GM21717 (cell line): ENCODE data around the gene NRP1.
"Not testable (repeated sequence)": the region's sequence is repeated elsewhere in the genome, so short reads cannot be mapped to it uniquely, and the experiment has no call there.

ENCODE experiments used
- ATAC-seq: cut with Tn5 transposase; IDR thresholded peaks from one replicate; pipeline ENCODE4 v1.9.1; 2021; ENCODE audit warnings: mild to moderate bottlenecking, moderate library complexity; ENCODE audit not compliant: unreplicated experiment

The NRP1 gene

DNA sequence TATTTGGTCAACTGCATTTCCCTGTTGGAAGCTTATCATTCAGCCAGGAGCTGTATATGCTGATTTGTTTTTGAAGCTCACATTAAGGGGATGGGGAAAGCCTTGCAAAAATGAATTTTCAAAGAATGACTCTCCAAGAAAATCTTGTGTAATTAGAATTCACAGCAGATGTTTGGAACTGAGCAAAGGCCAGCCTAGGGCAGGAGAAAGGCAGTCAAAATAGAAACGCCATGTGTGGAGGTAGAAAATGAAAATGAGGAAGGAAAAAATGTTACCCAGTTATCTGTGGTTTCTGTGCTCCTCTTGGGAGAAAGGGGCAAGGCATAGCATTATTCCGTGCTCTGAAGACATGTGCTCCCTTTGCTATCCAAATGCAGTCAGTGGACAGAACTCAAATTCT, 93.5 kb downstream of the NRP1 start:
- no peak for ATAC-seq

DNA sequence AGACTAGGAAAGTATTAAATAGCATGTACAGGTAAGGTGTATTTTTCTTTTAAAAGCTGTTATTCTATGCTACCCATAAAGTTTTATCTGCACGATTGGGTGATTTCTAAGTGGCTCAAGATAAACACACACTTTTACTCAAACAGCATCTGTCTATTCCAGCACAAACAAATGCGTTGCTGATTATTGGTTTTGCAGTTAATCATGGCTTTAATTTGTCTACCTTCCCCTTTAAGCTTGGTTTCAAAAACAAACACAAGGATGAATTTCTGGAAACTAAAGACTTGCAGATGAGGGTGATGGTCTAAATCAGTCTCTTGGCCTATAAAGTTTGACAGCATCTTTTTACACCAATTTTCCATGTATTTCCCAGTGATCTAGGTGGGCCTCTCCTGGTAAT, 94.2 kb downstream of the NRP1 start:
- ATAC-seq, result no peak

DNA sequence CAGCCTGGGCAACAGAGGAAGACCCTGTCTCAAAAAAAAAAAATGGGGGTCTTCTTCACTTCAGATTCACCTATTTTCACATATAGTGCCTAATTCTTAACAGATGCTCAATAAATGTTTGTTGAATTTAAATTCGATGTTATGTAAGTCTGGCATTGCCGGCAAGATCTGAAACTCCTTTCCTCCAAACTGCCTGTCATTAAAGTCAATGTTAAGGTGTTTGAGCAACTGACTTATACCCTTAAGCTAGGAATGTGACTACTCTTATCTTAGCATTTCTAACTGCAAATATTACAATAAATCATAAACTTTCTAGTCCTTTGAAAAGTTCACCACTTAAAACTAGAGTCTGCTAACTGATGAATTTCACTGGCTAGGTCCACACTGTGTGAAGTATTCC, 95.2 kb downstream of the NRP1 start:
- no peak for ATAC-seq

DNA sequence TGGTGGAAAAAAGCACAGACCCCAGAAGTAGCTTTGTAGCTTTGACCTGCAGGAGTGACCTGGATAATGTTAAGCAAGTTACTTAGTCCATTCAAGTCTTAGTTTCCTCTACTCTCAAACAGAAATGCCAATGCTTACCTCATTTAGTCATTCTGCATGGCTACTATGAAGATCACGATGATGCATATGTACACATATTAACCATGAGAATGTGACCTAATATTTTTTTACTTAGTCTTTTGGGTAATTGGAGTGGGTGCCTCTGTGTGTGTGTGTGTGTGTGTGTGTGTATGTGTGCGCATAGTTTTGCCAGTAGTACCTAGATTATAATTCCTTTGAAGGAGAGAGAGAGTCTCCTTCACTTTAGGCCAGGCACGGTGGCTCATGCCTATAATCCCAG, 95.8 kb downstream of the NRP1 start:
- no peak for ATAC-seq

DNA sequence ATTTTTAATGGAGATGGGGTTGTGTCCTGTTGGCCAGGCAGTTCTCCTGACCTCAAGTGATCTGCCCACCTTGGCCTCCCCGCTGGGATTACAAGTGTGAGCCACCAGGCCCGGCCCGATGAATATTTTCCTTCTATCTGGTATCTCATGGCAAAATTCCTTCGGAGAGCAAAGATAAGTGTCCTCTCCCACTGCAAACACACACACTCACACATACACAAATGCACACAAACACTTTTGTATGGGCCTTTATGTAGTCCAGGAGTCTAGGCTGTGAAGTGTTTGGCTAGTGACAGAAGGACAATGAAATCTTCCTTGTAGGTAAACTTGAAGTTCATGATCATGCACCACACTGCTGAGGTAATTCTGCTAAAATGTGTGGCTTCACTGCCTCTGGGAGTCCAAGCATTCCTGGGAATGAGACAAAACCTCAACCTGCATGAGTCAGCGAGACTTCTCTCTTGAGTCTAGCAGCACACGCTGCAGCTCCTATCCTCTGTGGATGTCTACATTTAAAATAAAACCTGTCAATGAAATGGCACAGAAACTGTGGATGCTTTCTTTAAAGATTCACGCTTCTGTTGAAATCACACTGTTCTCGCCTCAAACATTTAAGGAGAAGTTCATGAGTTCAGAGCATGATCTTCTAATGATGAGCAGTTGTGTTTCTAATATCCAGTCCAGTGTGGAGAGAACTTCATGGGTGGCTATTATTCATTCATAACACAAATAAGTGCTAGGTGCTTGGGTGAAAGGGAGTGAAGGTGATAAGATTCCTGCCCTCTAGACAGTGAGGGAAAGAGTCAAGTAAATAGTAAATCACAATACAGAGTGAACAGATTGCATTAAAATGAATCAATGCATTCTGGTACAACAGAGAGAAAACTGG, 96.5 kb downstream of the NRP1 start:
- no peak for ATAC-seq

DNA sequence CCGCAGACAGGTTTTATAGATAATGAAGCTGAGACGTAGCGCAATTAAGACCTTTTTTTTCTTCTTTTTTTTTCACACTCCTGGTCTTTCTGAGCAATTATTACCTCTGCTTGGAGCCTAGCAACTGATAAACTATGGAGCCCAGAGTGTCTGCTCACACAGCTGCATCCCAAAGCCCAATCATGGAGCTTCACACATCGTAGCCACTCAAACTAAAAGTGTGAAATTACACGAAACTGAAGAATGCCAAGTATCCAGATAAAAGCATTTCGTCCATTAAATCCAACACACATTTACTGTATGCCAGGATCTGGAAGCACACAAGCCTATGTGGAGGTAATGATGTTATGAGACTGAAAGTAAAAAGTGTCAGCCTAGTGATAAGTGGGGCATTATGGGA, 97.6 kb downstream of the NRP1 start:
- no peak for ATAC-seq

DNA sequence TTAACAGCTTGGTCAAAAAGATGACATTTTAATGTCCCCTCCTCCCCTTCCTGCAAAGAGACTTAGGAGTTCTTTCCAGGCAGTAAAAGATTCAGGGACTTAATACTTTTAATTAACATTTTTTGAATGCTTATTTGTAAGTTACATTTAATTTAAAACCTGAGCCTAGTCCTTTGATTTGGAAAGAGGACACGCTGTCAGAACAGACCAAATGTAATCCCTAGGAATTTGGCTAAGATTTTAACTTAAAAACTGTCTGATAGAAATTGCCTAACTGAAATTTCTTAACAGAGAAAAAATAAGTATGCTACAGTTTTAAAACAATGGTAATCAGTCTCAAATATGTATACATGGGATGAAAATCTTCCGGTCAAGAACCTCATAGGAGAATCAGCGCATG, 98.5 kb downstream of the NRP1 start:
- ATAC-seq, result no peak

DNA sequence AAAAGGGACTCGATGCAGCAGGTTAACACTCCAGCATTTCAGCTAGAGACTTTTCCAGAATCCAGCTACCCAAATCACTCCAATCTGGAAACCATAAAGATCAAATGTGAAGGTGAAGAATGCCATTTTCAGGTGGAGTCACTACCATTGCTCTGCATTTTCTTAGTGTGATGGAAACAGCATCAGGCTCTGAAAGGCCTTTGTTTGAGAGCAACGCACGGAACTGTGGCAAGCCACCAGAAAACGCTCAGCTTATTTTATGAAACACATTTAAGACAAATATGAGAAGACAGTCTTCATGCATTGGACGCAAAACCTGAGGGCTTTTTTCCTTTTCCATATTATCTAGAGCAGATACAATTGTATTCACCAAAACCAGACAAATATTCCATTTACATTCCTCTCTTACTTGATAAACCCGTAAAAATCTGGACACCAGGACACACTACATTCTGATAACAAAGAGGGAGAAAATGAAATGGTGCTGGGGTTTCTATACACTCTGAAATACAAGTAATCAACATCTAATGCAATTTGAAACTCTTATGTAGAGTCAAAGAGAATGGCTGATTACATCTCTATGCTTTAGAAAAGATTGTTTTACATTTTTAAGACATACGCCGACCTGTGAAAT, 99.1 kb downstream of the NRP1 start:
- ATAC-seq, result no peak

DNA sequence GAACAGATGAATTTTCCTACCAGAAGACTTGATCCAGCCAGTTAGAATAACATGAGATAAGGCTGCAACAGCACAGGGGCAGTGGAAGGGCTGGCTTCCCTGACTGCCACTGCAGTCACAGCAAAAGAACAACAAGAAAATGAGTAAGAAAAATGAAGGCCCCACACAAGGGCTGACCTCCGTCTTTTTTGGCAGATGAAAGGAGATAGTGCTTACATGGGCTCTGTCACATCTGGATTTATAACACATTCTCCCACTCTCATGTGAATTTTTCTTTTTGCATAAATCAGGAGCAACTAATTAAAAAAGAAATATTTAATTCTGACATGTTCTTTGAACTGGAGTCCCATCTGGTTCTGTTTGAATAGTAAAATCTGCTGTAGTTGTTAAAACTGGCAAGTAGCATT, 99.6 kb downstream of the NRP1 start:
- ATAC-seq, result no peak

DNA sequence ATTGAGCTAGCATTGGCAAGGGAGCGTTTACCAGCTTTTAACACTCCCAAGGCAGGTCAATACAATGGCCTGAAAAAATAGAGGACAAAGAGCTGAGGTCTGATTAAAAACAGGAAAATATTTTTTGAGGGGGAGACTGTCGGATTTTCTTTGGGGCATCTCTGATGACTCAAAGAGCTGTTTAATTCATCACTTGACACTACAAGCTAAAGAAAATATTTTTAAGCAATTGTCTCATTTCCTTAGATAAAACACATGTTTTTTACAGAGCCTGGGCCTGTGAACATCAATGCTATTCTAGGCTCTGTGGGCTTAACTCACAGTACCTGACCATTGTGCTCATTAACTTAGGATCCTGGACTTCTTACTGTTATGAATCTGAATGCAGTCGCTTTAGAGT, 100.8 kb downstream of the NRP1 start:
- no peak for ATAC-seq

DNA sequence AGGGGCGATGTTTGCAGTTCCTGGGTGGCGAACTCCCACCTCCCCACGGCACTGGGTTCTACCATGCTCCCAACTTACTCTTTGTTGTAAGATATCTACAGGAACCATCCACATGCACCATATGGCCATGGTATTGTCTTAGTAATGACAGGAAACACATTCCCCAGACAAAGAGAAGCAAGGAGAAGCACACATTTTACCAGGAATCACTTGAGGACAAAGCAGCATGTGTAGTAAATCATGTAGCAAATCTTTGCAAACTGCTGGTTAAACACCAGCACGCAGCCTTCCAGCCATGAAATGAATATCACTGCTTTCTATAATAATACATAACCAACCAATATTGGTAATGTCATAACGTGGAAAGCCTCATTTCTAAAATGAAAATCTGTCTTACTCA, 101.2 kb downstream of the NRP1 start:
- no peak for ATAC-seq

DNA sequence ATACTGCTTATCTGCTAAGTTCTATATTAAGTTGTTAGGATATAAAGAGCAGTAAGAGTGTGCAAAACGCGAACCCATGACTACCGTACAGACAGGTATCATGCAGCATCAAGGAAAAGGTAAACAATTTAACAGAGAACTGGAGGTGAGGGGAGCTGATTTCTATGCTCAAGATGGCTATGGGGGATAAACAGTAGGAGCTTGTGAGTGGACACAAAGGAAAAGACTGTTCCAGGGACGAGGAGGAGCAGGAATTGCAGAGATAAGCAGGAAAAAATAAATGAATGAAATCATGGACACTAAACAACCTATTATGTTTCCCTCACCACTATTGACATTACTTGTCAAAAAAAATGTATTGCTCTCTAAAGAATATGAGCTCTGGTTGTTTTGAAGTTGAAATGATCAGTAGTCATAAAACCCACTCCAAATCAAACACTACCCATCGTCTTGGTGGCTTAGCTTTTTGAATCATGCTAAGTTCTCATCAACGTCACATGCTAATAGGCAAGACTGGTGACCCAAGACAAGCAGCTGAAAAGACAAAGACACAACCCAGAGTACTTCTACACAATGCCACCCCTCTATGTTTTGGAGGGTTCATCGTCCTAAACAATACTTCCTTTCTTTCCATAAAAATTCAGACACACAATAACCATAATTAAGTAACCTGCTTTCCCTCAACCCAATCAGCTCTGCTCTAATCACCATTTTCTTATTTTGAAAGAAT, 102.7 kb downstream of the NRP1 start:
- ATAC-seq, result no peak

DNA sequence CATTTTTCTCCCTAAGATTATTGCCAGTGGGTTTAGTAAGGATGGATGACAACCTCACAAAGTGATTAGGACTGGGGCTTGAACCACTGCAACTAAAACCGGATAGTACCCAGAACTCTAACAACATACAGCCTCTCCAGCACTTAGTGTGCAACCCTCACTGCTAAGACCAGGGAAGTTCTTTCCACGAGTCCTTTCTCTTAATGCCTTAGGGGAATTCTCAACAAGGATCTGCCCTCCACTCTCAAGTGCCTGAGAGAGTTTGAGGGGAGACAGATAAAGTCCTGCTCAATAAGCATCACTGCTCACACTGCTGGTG, 104.6 kb downstream of the NRP1 start:
- no peak for ATAC-seq

DNA sequence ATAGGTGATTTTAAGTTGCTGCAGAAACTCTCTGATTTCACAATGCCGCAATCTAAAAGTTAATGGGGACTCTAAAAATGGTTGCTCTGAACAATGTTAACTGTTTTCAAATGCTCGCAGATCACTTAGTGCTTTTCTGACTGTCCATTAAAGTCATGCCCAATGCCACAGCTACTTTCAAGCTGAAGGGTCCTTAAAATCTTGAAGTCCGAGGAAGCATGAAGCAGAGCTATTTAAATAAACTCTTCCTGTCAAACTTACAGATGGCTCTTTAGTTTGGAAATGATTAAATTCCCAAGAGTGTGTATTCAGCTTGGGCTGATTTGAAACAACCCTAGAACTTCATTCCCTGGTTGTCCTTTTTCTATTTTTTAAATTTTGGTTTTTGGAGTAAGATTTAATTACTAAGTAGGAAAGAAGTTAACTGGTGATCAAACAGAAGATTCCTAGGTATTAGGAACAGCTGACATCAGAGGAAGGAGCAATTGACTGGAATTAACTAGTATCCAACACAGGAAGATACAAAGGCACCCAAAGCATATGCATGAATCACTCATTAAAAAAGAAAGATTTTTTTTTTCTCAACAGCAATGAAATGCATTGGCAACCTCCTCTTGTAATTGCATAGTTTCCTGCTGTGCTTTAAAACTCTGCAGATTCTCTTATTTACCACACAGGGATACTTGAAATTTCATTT, 105.1 kb downstream of the NRP1 start:
- ATAC-seq, result no peak

DNA sequence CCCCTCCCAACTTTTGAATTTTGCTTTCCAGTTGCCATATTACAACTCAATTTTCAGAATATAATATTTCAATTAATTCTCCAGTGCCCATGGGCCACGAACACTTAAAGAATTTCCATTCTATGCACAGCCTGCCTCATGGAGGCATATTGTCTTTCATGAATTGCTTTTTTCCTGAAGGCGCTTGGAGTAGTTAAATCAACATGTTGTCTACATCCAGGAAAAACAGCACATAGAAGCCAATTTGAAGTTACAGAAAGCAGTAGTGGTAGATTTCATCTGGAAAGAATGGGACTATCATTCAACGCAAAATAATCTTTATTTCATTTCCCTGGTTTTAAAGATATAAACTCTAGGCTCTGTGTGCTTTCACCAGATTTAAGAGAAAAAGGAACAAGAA, 106.0 kb downstream of the NRP1 start:
- ATAC-seq, result no peak

DNA sequence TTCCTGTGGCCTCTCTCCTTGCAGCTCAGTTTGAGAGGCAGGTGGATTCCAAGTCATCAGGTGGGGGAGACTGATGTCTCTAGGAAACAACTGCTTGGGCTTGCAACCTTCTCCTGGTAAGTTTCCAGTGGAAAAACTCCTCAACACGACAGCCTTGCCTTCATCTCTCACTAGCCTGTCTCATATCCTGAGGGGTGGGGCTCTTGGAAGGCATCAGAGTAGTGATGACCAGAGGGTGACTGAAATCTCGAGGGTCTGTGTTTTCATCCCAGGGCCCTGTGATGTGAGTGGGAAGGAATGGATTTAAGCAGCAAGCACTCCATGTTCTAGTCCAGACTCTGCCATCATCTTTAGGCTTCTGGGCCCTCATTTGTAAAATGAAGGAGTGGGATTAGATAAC, 107.0 kb downstream of the NRP1 start:
- no peak for ATAC-seq

DNA sequence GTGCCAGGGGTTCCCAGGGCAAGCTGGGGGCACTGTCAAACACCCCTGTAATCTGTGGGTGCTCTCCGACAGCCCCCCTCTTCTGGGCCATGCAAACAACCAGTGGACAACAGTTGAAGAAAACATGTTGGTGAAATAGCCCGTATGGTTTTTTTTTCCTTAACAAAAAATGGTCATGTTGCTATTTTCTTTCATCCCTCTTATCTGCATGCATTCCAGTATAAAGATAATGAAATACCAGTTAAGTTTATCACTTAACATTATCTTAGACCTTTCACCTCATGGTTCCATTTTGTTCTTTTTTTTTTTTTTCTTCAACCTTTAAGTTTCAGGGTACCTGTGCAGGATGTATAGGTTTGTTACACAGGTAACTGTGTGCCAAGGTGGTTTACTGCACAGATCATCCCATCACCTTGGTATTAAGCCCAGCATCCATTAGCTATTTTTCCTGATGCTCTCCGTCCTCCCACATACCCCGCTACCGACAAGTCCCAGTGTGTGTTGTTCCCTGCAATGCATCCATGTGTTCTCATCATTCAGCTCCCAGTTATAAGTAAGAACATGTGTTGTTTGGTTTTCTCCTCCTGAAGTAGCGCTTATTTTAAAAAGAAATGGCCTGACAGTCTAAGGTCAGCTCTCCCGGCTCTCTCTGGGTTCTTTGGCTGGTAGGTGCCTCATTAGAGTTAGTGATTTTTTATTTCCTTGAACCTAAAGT, 110.1 kb downstream of the NRP1 start:
- no peak for ATAC-seq

DNA sequence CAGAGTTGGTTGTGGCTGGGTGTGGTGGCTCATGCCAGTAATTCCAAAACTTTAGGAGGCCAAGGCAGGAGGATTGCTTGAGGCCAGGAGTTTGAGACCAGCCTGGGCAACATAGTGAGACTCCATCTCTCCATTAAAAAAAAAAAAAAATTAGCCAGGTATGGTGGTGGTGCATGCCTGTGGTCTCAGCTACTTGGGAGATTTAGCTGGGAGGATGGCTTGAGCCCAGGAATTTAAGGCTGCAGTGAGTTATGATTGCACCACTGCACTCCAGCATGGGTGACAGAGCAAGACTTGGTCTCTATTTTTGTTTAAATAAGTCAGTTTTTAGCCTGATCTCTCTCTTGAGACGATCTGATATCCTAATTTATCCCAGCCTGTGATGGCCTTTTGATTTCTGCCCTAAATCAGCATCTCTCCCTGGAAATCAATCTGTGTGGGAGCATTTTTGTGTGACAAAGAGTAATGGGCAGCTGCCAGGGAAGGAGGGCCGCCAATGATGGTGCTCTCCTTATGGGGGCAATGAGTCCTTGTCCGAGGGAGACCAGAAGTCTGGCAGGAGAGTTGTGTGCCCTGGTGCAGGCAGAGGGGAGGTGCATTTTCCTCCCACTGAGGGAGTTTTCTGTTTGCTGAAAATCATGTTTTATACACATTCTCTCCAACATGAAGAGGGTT, 111.0 kb downstream of the NRP1 start:
- no peak for ATAC-seq

DNA sequence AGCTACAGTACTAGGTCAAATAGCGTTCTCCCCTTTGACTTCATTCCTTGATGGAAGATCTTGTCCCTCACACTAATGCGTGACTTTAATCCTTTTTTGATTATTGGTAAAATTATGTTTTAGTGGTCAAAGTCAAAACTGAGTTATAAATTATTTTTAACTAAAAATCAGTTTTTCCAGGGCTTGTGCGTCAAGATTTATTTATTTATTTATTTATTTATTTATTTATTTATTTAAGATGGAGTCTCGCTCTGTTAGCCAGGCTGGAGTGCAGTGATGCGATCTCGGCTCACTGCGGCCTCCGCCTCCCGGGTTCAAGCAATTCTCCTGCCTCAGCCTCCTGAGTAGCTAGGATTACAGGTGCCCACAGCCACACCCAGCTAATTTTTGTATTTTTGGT, 112.2 kb downstream of the NRP1 start:
- ATAC-seq, result not testable (repeated sequence)

DNA sequence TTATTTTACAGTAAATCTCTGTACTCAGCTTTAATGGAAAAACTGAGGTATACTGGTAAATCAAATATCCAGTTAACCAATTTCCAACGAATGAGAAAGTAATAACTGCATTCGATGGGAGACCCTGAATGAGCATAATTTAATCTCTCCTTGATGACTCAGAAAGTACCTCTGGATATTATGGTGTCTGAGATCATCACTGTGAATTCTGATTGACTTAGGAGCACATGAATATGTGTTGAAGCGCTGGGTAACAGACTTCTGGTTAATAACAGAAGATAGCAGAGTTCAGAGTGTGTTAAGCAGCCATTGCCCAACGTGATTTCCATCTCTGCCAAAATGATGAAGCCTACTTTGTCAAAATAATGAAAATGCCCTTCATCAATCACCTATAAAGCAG, 116.6 kb downstream of the NRP1 start:
- no peak for ATAC-seq
